Endothelial cell of umbilical vein (primary cell): ENCODE data around the gene KIF25. TPM values are rescaled to one million over a fixed set of nuclear protein-coding genes. Genes with fewer than 3 reads are reported as not detected.

Source experiments
- BruUV-seq: library from RNA; stranded (reverse); fragments of 400-500 nt; replicated peaks from 2 replicates; lab custom pipeline; 2021; lab: Mats Ljungman, UMichigan
- CTCF ChIA-PET: fragments of 300-600, 350-600 bp; sonication (Branson Sonifier 250); formaldehyde crosslinking; loops from one replicate; lab custom pipeline; 2021; ENCODE audit warnings: antibody characterized with exemption, inconsistent platforms; lab: Charles Lee
- POLR2A ChIA-PET: fragments of 300-600, 350-600 bp; sonication (Branson Sonifier 250); formaldehyde crosslinking; loops from one replicate; lab custom pipeline; 2021; ENCODE audit warnings: antibody characterized with exemption, inconsistent platforms; lab: Charles Lee
- DNase-seq: peaks from one replicate; pipeline ENCODE4 v3.0.0-alpha.2; 2011; ENCODE audit warnings: low read depth, low spot score
- FAIRE-seq: peaks from 2 replicates; lab custom pipeline; 2011; peaks lifted over from hg19 to GRCh38; lab: Jason Lieb, UNC
- H2AFZ ChIP-seq: 2 replicates; pipeline ENCODE4 v1.6.0; 2012; ENCODE audit warnings: low read depth, low read length, control low read depth, inconsistent platforms
- H3K27ac ChIP-seq: 2 replicates; pipeline ENCODE4 v1.5.1; 2011; ENCODE audit warnings: low read depth, mild to moderate bottlenecking, control low read depth, low read length, moderate library complexity; ENCODE audit not compliant: insufficient read depth
- H3K27me3 ChIP-seq, 2 experiments: 2 replicates each; pipeline versions ENCODE4 v1.6.0 to v1.6.1; 2011; ENCODE audit warnings: low read length in 2 of 2, mixed read lengths in 1 of 2; ENCODE audit not compliant: control insufficient read depth in 2 of 2, insufficient read depth in 2 of 2
- H3K36me3 ChIP-seq, 2 experiments: 2 replicates in 1 of 2; 3 replicates in 1 of 2; pipeline ENCODE4 v1.5.1; 2011; ENCODE audit warnings: low read length in 2 of 2, mild to moderate bottlenecking in 1 of 2, moderate library complexity in 1 of 2; ENCODE audit not compliant: control insufficient read depth in 2 of 2, insufficient read depth in 2 of 2; ENCODE audit errors: extremely low read depth in 1 of 2
- H3K4me1 ChIP-seq: 3 replicates; pipeline ENCODE4 v1.5.1; 2011; ENCODE audit warnings: mild to moderate bottlenecking, low read length; ENCODE audit not compliant: control insufficient read depth, insufficient read depth; ENCODE audit errors: extremely low read depth
- H3K4me2 ChIP-seq: 2 replicates; pipeline ENCODE4 v1.6.1; 2011; ENCODE audit warnings: low read length, control low read depth, mixed read lengths; ENCODE audit not compliant: insufficient read depth
- H3K4me3 ChIP-seq, 3 experiments: fragments of 200-600 bp in 1 of 3; sonication (generic), shearing (Covaris generic) in 1 of 3; replicated peaks in 1 of 3; 2 replicates each; pipeline ENCODE4 v1.5.1; 2011 to 2016; ENCODE audit warnings: control low read depth in 3 of 3, low read length in 3 of 3, mild to moderate bottlenecking in 2 of 3, inconsistent platforms in 1 of 3, low read depth in 1 of 3, moderate library complexity in 1 of 3; ENCODE audit not compliant: insufficient read depth in 1 of 3
- H3K79me2 ChIP-seq: 2 replicates; pipeline ENCODE4 v1.6.0; 2012; ENCODE audit warnings: low read length, inconsistent platforms; ENCODE audit not compliant: control insufficient read depth, insufficient read depth
- H3K9ac ChIP-seq: replicated peaks from 2 replicates; pipeline ENCODE3; 2011; ENCODE audit warnings: low read length, control low read depth; ENCODE audit not compliant: insufficient read depth; ENCODE audit errors: extremely low read depth
- H3K9me1 ChIP-seq: replicated peaks from 3 replicates; pipeline ENCODE4 v1.6.0; 2011; ENCODE audit warnings: mild to moderate bottlenecking, low read length; ENCODE audit not compliant: control insufficient read depth, insufficient read depth; ENCODE audit errors: extremely low read depth
- H3K9me3 ChIP-seq: replicated peaks from 2 replicates; pipeline ENCODE4 v1.5.1; 2012; ENCODE audit warnings: low read length, inconsistent platforms; ENCODE audit not compliant: control insufficient read depth, insufficient read depth
- H4K20me1 ChIP-seq: replicated peaks from 2 replicates; pipeline ENCODE3; 2011; ENCODE audit warnings: mild to moderate bottlenecking, low read length; ENCODE audit not compliant: control insufficient read depth, insufficient read depth; ENCODE audit errors: extremely low read depth
- CTCF ChIP-seq, 2 donors: IDR thresholded peaks; 1 replicate in 1 of 2; 2 replicates in 1 of 2; pipeline ENCODE4 v1.5.1; 2011; ENCODE audit warnings: low read length in 2 of 2, mild to moderate bottlenecking in 2 of 2, moderate library complexity in 2 of 2, control low read depth in 1 of 2, inconsistent platforms in 1 of 2, low read depth in 1 of 2; ENCODE audit not compliant: insufficient read depth in 1 of 2; ENCODE audit errors: extremely low read depth in 1 of 2
- EZH2 ChIP-seq: IDR thresholded peaks from 2 replicates; pipeline ENCODE4 v1.6.1; 2012; ENCODE audit warnings: borderline replicate concordance, low read depth, mild to moderate bottlenecking, moderate library complexity, low read length, inconsistent platforms; ENCODE audit not compliant: severe bottlenecking
- FOS ChIP-seq: IDR thresholded peaks from 2 replicates; pipeline ENCODE4 v1.6.1; 2011; ENCODE audit warnings: mild to moderate bottlenecking, low read length, moderate library complexity, borderline replicate concordance; ENCODE audit not compliant: insufficient read depth
- GATA2 ChIP-seq: IDR thresholded peaks from 2 replicates; pipeline ENCODE4 v1.7.0; 2011; ENCODE audit warnings: low read depth, mild to moderate bottlenecking, moderate library complexity, mixed read lengths, low read length; ENCODE audit not compliant: insufficient read length, insufficient read depth
- JUN ChIP-seq: IDR thresholded peaks from 2 replicates; pipeline ENCODE4 v1.6.1; 2011; ENCODE audit warnings: borderline replicate concordance, low read depth; ENCODE audit not compliant: insufficient read length, insufficient read depth
- MYC ChIP-seq: IDR thresholded peaks from one replicate; pipeline ENCODE4 v1.6.1; 2011; ENCODE audit warnings: mild to moderate bottlenecking, low read depth, low read length
- POLR2A ChIP-seq: IDR thresholded peaks from 2 replicates; pipeline ENCODE4 v1.6.1; 2012; ENCODE audit warnings: low read depth, mild to moderate bottlenecking, control low read depth, low read length
- POLR2AphosphoS5 ChIP-seq: IDR thresholded peaks from 2 replicates; pipeline ENCODE4 v1.6.1; 2012; ENCODE audit warnings: low read depth, mild to moderate bottlenecking, control low read depth, low read length, moderate library complexity; ENCODE audit not compliant: insufficient read depth
- dilution Hi-C: fragments of 300-500 bp; cut with MboI; formaldehyde crosslinking; loops from one replicate; pipeline ENCODE4 v1.15.0; 2019; ENCODE audit warnings: low sequenced_read_pairs; ENCODE audit not compliant: extremely low pct_ligation_motif_present
- intact Hi-C: fragments of 100-400 bp; cut with micrococcal nuclease; formaldehyde crosslinking; loops from one replicate; pipeline ENCODE4 v1.10.0; 2022
- polyA plus RNA-seq, 4 experiments: library from polyadenylated mRNA; depleted of rRNA in 3 of 4; stranded (reverse) in 3 of 4; unstranded in 1 of 4; fragments of >200 nt; gene quantifications; 2 replicates each; pipeline versions ENCODE4 v1.2.1 to v1.2.3, GENCODE V29; 2011 to 2012; ENCODE audit warnings: missing spikeins in 1 of 4
- total RNA-seq: library from RNA; stranded (reverse); gene quantifications from 2 replicates; pipeline ENCODE4 v1.2.3, GENCODE V29; 2021
- TF ChIP-seq, protein P1 (sequence below): IDR thresholded peaks from 2 replicates; pipeline ENCODE4 v1.6.1; 2011; ENCODE audit not compliant: insufficient read depth, insufficient read length

The KIF25 gene
- total and polyA plus RNA-seq, 2 donors (not counting 3 experiments of a cell fraction or from before 2014, with no cell fraction given), result not detected

- POLR2A ChIA-PET, result no interaction called here
- no TSS peak for BruUV-seq
Observed at GRCh38 chr6:168000198-168001028, 2.9 kb downstream of the KIF25 start.

More at GRCh38 chr6:168000198-168001028, 2.9 kb downstream of the KIF25 start:
- H4K20me1 ChIP-seq, result no peaks in the 10 kb centered on the region
- H3K9ac ChIP-seq, result no peak overlapping the region
- peaks cover 11% of the 10 kb centered on the region for H3K4me1 ChIP-seq
- FAIRE-seq (no peak), DNase-seq (no peak)
- no peak overlapping the region for H3K4me3 ChIP-seq
- H3K27me3 ChIP-seq, result no peaks in the 10 kb centered on the region
- H3K27ac ChIP-seq, result no peak overlapping the region
- H2AFZ ChIP-seq, result no peak overlapping the region
- no peak for TF ChIP-seq POLR2A
- TF ChIP-seq MYC, result no peak
- TF ChIP-seq FOS, result no peak
- no peak for TF ChIP-seq GATA2
- no peak for TF ChIP-seq JUN
- no peak for TF ChIP-seq EZH2
- TF ChIP-seq, protein P1, sequence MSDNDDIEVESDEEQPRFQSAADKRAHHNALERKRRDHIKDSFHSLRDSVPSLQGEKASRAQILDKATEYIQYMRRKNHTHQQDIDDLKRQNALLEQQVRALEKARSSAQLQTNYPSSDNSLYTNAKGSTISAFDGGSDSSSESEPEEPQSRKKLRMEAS, result no peak
- TF ChIP-seq CTCF (IDR thresholded peaks at IDR 0.05; ENCODE audit: extremely low read depth in 1 of 2, insufficient read depth in 1 of 2, low read depth in 1 of 2, low read length in 2 of 2), result no peak
- TF ChIP-seq POLR2AphosphoS5, result no peak
- H3K9me3 ChIP-seq, result no peaks in the 10 kb centered on the region
- CTCF ChIA-PET, result no interaction called here
- no peaks in the 10 kb centered on the region for H3K9me1 ChIP-seq
- intact Hi-C loops, result no loop called here
- dilution Hi-C loops, result no loop called here
- no peaks in the 10 kb centered on the region for H3K36me3 ChIP-seq
- H3K79me2 ChIP-seq, result no peaks in the 10 kb centered on the region
- H3K4me2 ChIP-seq, result no peak overlapping the region
